GM15510 (cell line): ENCODE data around the gene GPX4.

Source experiments
- POLR2A ChIP-seq: IDR thresholded peaks from 3 replicates; pipeline ENCODE4 v1.6.1; 2011; ENCODE audit warnings: borderline replicate concordance; ENCODE audit not compliant: insufficient read length; ENCODE audit errors: extremely low read depth

Gene GPX4

DNA sequence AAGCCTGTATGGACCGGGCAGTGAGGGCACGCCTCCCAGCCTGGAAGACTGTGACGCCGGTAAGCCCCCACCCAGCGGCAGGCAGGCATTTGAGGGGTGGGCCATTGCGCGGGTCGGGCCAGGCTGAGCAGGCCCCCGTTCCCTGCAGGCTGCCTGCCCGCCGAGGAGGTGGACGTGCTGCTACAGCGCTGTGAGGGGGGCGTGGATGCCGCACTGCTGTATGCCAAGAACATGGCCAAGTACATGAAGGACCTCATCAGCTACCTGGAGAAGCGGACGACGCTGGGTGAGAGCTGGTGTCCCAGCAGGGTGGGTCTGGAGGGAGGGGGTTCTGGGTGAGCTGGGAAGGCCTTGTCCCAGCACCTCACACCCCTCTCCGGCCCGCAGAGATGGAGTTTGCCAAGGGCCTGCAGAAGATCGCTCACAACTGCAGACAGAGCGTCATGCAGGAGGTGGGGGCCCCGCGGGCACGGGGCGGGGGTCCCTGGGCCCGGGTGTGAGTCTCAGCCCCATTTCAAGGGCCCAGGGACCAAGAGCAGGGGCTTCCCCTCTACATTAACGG, 29.8 kb upstream of the GPX4 start:
- no peak for TF ChIP-seq POLR2A

DNA sequence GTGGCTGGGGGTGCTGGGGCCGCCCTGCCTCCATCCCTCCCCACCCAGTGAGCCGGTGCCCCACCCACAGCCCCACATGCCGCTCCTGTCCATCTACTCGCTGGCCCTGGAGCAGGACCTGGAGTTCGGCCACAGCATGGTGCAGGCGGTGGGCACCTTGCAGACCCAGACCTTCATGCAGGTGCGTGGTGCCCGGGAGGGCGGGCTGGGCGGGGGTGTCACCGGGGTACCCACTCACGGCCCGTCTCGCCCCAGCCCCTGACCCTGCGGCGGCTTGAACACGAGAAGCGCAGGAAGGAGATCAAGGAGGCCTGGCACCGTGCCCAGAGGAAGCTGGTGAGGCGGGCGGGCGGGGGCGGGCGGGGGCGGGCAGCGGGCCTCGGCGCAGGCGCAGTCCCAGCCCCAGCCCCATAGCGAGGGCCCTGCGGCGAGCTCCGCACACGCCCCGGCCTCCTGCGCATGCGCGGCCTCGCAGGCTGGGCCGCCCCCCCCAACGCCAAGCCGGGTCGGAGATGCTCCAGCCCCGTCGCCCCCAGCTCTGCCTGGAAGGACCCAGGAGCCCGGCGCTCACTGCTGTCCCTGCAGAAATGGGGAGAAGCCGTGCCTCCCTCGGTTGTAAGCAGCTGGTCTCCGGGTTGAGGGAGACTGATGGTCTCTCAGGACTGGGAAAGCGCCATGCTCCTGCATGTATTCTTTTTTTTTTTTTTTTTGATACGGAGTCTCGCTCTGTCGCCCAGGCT, 29.1 kb upstream of the GPX4 start:
- TF ChIP-seq POLR2A: no peak

DNA sequence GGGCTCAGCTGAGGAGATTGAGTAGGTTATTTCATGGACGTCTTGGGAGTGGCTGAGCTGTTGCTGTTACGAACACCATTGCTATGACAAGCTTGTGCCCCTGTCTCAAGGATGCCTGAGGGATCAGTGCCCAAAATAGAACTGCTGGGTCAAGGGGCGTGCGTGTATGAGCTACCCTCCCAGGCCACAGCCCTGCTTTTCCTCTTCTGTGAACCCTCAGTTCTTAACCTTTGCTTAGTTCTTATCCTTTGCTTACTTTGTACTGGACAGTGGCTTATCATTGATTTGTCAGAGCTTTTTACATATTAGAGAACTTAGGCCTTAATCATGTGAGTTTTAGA, 27.8 kb upstream of the GPX4 start:
- no peak for TF ChIP-seq POLR2A

DNA sequence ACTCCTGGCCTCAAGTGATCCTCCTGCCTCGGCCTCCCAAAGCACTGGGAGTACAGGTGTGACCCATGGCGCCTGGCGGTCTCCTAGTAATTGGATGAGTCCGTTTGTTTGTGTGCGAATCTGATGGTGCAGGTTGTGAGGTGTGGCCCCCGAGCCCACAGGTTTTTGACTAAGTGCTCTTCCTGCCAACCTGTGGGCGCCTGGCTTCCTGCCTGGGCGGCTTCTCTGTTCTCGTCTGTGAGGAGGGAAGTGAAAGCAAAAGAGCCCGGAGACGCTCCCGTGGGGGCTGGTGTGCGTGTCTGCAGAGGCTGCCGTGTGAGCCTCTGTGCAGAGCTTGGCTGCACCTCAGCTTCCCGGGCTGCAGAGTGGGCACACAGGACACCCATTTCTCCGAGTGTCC, 26.8 kb upstream of the GPX4 start:
- TF ChIP-seq POLR2A: no peak

DNA sequence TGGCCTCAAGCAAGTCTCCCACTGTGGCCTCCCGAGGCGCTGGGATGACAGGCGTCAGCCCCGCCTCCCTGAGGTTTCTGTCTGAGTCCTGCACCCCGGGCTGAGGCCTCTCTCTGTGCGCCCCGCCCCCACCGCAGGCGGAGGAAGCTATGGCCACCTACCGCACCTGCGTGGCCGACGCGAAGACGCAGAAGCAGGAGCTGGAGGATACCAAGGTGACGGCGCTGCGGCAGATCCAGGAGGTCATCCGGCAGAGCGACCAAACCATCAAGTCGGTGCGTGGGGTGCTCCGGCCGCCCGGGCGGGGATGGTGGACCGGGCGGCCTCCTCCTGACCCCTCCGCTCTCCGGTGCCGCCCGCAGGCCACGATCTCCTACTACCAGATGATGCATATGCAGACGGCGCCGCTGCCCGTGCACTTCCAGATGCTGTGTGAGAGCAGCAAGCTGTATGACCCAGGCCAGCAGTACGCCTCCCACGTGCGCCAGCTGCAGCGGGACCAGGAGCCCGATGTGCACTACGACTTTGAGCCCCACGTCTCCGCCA, 24.2 kb upstream of the GPX4 start:
- no peak for TF ChIP-seq POLR2A

DNA sequence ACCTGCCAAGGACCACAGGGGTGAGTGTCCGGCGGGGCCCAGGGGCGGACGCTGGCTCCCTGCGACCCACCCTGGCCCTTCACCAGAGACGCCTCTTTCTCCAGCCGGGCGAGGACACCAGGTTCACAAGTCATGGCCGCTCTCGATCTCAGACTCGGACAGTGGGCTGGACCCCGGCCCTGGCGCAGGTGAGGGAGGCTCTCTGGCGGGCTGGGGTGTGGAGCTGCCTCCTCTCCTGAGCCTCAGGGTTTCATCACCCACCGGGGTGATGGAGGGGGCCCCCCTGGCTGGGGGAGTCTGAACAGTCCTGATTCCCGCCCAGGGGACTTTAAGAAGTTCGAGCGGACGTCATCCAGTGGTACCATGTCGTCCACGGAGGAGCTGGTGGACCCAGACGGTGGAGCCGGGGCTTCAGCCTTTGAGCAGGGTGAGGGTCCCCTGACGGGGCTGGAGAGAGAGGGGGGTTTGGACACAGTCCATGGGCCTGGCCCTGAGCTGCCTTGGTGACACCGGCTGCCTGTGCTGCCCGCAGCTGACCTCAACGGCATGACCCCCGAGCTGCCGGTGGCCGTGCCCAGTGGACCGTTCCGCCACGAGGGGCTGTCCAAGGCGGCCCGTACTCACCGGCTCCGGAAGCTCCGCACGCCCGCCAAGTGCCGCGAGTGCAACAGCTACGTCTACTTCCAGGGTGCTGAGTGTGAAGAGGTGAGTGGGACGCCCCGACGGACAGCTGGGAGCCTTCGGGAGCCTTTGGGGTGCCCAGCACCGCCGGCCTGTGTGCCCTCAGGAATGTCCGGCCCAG, 23.2 kb upstream of the GPX4 start:
- no peak for TF ChIP-seq POLR2A

DNA sequence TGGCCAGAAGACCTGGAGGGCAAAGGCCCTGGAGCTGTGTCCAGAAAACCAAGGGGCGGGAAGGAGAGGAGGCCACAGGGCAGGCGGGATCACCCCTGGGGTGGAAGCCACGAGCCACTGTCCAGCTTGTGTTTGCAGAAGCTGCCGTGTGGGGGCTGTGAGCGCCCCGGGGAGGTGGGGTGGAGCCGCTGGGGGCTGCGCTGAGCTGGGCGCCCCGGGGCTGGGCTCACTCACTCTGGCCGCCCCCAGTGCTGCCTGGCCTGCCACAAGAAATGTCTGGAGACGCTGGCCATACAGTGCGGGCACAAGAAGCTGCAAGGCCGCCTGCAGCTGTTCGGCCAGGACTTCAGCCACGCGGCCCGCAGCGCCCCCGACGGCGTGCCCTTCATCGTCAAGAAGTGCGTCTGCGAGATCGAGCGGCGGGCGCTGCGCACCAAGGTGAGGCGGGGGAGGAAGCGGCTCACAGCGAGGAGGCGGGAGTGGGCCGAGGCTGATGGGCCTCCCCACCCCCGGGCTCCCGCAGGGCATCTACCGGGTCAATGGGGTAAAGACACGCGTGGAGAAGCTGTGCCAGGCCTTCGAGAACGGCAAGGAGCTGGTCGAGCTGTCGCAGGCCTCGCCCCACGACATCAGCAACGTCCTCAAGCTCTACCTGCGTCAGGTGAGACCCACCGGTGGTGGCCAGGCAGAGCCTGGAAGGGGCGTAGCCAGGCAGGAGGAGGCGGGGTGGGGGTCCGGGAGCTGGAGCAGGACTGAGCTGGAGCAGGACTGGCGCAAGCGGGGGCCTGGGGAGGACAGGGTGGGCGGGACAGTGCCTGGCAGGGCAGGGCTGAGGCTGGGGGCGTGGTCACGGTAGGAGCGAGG, 22.3 kb upstream of the GPX4 start:
- no peak for TF ChIP-seq POLR2A

DNA sequence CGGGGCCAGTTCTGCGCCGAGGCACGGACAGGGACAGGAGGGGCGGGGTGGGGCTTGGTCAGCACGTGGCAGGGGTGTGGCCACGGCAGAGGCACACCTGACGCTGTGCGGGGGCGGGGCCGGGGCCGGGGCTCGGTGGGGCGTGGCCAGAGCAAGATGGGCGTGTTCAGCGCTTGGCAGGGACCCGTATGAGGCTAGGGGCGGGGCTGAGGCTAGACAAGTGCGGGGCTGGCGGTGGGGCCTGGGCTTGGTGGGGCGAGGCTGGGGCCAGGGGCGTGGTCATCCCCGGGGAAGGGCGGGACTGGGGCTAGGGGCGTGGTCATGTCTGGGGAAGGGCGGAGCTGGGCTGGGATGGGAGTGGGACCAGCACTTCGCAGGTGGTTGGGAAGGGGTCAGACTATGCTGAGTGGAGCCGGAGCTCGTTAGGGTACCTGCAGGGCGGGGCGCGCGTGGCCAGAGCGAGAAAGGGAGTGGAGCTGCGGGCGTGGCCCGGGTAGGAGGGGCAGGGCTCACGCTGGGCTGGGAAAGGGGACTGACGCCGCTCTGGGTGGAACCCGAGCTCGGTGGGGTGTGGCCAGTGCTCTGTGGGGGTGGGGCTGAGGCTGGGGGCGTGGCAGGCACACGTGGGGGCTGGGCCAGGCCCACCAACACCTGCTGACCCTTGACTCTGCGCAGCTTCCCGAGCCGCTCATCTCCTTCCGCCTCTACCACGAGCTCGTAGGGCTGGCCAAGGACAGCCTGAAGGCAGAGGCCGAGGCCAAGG, 21.4 kb upstream of the GPX4 start:
- no peak for TF ChIP-seq POLR2A

DNA sequence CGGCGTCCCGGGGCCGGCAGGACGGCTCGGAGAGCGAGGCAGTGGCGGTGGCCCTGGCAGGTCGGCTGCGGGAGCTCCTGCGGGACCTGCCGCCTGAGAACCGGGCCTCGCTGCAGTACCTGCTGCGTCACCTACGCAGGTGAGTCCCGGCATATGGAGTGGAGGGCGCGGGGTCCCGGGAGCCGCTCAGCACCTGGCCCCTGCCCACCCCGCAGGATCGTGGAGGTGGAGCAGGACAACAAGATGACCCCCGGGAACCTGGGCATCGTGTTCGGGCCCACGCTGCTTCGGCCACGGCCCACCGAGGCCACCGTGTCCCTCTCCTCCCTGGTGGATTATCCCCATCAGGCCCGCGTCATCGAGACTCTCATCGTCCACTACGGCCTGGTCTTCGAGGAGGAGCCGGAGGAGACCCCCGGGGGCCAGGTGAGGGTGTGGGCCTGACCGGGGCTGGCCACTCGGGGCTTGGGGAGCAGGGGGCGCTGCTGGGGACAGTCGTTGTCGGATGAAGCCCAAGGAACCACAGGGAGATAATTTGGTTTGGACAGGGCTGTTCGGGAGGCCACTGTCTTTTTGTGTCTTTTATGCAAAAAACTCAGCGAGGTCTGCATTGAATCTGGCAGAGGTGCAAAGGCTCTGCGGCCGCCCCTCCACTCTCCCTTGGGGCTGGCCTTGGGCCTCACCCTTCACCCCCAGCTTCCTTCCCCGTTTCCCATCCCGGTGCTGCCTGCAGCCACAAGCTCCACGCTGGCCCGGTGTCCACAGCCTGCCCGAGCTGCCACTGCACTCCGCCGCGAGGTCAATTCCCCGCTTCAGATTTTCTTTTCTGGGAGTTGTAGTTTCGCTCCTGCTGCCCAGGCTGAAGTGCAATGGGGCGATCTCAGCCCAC, 20.6 kb upstream of the GPX4 start:
- TF ChIP-seq POLR2A: no peak

DNA sequence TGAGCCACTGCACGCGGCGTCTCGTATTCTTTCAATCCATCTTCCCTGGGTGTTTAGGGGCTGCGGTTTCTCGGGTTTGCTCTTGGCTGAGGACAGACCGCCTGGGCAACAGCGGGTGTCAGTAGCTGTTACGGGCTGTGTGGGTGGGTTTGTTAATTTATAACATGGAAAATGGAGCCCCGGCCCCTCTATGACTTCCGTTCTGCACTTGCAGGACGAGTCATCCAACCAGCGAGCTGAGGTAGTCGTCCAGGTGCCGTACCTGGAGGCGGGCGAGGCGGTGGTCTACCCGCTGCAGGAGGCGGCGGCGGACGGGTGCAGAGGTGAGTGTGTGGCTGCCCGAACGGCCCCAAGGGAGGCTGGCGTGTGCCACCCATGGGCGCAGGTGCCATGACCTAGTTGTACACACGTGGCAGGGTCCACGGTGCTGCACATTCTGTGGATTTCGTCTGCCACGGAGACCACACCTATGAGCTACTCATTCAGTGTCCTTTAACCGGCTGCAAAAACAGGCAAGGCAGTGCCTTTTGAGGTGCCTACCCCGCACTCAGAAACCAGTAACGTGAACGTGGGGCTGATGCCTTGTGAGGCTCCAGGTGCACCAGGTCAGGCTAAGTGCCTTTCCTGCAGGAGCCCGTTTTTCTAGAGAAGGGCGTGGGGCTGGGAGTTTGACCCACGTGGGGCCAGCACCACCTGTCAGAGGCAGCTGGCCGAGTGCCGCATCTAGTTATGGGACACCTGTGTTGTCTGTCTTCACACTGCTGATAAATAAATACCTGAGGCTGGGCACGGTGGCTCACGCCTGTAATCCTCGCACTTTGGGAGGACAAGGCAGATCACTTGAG, 19.5 kb upstream of the GPX4 start:
- TF ChIP-seq POLR2A: no peak

DNA sequence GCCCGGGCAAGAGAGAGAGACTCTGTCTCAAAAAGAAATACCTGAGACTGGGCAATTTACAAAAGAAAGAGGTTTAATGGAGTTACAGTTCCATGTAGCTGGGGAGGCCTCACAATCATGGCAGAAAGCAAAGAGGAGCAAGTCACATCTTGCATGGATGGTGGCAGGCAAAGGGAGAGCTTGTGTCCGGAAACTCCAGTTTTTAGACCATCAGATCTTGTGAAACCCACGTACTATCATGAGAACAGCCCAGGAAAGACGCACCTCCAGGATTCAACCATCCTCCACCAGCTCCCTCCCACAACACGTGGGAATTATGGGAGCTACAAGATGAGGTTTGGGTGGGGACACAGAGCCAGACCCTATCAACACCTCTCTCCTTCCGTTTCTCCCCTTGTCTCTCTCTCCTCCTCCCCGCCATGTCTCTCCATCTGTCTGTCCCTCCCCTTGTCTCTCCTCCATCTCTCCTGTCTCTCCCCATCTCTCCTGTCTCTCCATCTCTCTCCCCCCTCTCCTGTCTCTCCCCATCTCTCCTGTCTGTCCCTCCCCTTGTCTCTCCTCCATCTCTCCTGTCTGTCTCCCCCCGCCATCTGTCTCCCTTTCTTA, 18.6 kb upstream of the GPX4 start:
- TF ChIP-seq POLR2A: no peak
